ENCODE data around the gene OMD. TPM values are rescaled to one million over a fixed set of nuclear protein-coding genes. Genes with fewer than 3 reads are reported as not detected.

OMD gene
- total RNA-seq, 4 donors from 2014 or later = 18.9 to 26.2 (median 21.4) TPM

DNA sequence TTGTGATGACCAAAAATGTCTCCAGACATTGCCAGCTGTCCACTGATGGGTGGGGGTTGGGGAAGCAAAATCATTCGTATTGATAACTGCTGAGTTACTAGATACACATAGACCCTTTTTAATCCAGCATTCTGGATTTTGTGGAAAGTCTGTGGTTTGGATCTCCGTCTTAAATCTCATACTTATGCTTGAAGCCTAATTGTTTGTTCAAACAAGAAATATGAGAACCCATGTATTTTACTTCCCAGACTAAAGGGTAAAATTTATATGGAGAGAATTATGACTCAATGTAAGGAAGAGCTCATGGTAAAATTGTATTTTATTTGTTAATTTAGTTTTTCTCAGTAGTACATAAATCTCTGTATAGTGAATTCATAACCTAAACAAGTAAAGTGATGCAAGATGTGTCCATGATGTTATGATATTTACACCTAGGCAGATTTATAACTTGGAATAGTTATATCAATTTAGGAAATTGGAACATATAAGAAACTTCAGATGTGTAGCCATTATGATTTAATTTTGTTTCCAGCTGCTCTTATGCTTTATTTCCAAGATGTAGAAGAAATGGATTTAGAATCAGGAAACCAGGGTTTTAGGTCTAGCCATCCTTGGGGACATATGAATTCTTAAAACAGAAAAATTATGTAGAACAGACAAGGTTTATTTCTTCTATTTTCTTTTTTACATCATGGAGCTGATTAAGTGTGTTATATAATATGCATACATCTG is 15.4 kb downstream of the OMD start:
- no peak overlapping the region for H3K4me3 ChIP-seq
- no peaks in the 10 kb centered on the region for H3K9me3 ChIP-seq
- peaks cover 4 to 41% (median 37%) of the 10 kb centered on the region in 4 donors for H3K4me1 ChIP-seq
- H3K27ac ChIP-seq (replicated peaks in 1 of 4) = no peak overlapping the region
- TF ChIP-seq EP300 (IDR thresholded peaks at IDR 0.05) (no peak), POLR2A (IDR thresholded peaks at IDR 0.05; ENCODE audit: low read depth) (no peak), POLR2AphosphoS5 (IDR thresholded peaks at IDR 0.05) (no peak)
- TF ChIP-seq, protein P1, sequence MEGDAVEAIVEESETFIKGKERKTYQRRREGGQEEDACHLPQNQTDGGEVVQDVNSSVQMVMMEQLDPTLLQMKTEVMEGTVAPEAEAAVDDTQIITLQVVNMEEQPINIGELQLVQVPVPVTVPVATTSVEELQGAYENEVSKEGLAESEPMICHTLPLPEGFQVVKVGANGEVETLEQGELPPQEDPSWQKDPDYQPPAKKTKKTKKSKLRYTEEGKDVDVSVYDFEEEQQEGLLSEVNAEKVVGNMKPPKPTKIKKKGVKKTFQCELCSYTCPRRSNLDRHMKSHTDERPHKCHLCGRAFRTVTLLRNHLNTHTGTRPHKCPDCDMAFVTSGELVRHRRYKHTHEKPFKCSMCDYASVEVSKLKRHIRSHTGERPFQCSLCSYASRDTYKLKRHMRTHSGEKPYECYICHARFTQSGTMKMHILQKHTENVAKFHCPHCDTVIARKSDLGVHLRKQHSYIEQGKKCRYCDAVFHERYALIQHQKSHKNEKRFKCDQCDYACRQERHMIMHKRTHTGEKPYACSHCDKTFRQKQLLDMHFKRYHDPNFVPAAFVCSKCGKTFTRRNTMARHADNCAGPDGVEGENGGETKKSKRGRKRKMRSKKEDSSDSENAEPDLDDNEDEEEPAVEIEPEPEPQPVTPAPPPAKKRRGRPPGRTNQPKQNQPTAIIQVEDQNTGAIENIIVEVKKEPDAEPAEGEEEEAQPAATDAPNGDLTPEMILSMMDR (IDR thresholded peaks at IDR 0.05) = no peak
- intact Hi-C loops (cut with DNase I) = no loop called here
- H3K36me3 ChIP-seq = no peaks in the 10 kb centered on the region
- no peaks in the 10 kb centered on the region for H3K27me3 ChIP-seq
- WGBS = 93% methylated on average over 2 of the region's 2 CpGs
- no peak for DNase-seq (ENCODE audit: extremely low spot score)

GRCh38 chr9:92407818-92408217 is 16.5 kb downstream of the OMD start:
- intact Hi-C loops (cut with DNase I) = no loop called here
- Histone ChIP-seq H3K4me1 (peaks cover 4 to 52% (median 42%) of the 10 kb centered on the region in 4 donors), H3K27me3 (no peaks in the 10 kb centered on the region), H3K4me3 (no peak overlapping the region), H3K9me3 (no peaks in the 10 kb centered on the region), H3K36me3 (no peaks in the 10 kb centered on the region), H3K27ac (replicated peaks in 1 of 4) (peak overlapping the region in 1 of 4 donors; percentile 52)
- no peak for DNase-seq (ENCODE audit: extremely low spot score)
- no peak for TF ChIP-seq POLR2A (IDR thresholded peaks at IDR 0.05; ENCODE audit: low read depth)
- TF ChIP-seq POLR2AphosphoS5 (IDR thresholded peaks at IDR 0.05) = no peak
- TF ChIP-seq, protein P1 (IDR thresholded peaks at IDR 0.05) = no peak
- TF ChIP-seq EP300 (IDR thresholded peaks at IDR 0.05) = no peak
- WGBS = 92% methylated on average over 2 of the region's 2 CpGs

DNA sequence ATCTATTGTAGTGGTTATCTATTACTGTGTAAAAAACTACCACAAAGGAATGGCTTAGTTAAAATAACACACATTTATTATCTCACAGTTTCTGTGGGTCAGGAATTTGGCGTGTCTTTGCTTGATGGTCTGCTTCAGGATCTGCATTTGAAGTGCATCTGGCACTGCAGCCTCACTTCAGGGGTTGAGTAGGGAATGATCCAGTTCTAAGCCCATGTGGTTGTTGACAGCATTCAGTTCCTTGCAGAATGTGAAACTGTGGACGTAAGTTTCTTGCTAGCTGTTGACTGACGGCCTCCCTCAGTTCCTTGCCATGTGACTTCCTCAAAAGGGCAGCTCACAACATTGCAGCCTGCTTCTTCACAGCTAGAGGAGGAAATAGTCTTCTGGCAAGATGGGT is 17.8 kb downstream of the OMD start:
- intact Hi-C loops (cut with DNase I) = no loop called here
- Histone ChIP-seq H3K27ac (replicated peaks in 1 of 4) (peak overlapping the region; percentile 38 to 52 (median 43)), H3K9me3 (no peaks in the 10 kb centered on the region), H3K4me1 (peaks cover 4 to 64% (median 53%) of the 10 kb centered on the region in 4 donors), H3K27me3 (no peaks in the 10 kb centered on the region), H3K4me3 (peak overlapping the region; percentile 2 to 35 (median 18)), H3K36me3 (no peaks in the 10 kb centered on the region)
- DNase-seq (ENCODE audit: extremely low spot score) = no peak
- TF ChIP-seq POLR2A (IDR thresholded peaks at IDR 0.05; ENCODE audit: low read depth) (no peak), POLR2AphosphoS5 (IDR thresholded peaks at IDR 0.05) (peak; percentile 19 to 55), EP300 (IDR thresholded peaks at IDR 0.05) (no peak)
- 22% methylated on average over 3 of the region's 3 CpGs for WGBS

DNA sequence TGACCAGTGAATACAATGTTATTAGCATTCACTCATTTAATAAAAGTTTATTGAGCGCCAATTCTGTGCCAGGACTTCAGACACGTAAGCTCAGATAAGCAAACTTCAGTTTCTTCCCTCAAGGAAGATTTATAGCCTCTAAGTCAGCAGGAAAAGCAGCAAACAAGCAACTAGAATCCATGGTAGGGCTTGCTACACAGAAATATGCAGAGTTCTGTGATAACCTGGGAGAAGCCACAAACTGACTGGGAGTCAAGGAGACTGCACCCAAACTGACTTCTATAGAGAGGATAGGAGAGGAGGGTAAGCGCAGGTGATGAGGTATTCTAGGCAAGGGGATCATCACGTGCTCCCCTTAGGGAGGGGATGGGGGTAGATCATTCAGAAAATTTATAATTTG is 18.5 kb downstream of the OMD start:
- no peak for DNase-seq (ENCODE audit: extremely low spot score)
- H3K36me3 ChIP-seq = no peaks in the 10 kb centered on the region
- H3K9me3 ChIP-seq = no peaks in the 10 kb centered on the region
- peak overlapping the region; percentile 38 to 52 (median 43) for H3K27ac ChIP-seq (replicated peaks in 1 of 4)
- H3K27me3 ChIP-seq = no peaks in the 10 kb centered on the region
- 60% methylated on average over 4 of the region's 4 CpGs for WGBS
- TF ChIP-seq EP300 (IDR thresholded peaks at IDR 0.05) (no peak), POLR2AphosphoS5 (IDR thresholded peaks at IDR 0.05) (no peak), POLR2A (IDR thresholded peaks at IDR 0.05; ENCODE audit: low read depth) (no peak)
- TF ChIP-seq, protein P1 (IDR thresholded peaks at IDR 0.05) = no peak
- intact Hi-C loops (cut with DNase I) = no loop called here
- peak overlapping the region in 2 of 4 donors; percentile 11 to 35 for H3K4me3 ChIP-seq
- H3K4me1 ChIP-seq = peaks cover 4 to 63% (median 50%) of the 10 kb centered on the region in 4 donors

- 30% methylated on average over 5 of the region's 5 CpGs for WGBS
- TF ChIP-seq EP300 (IDR thresholded peaks at IDR 0.05) (no peak), POLR2A (IDR thresholded peaks at IDR 0.05; ENCODE audit: low read depth) (no peak), POLR2AphosphoS5 (IDR thresholded peaks at IDR 0.05) (no peak)
- TF ChIP-seq, protein P1 (IDR thresholded peaks at IDR 0.05) = no peak
- Histone ChIP-seq H3K36me3 (no peaks in the 10 kb centered on the region), H3K27me3 (no peaks in the 10 kb centered on the region), H3K27ac (replicated peaks in 1 of 4) (peak within 1 kb of the TSS; percentile 34 to 62 (median 57)), H3K4me1 (peaks cover 4 to 55% (median 44%) of the 10 kb centered on the region in 4 donors), H3K9me3 (no peaks in the 10 kb centered on the region), H3K4me3 (peak within 1 kb of the TSS; percentile 27 to 48 (median 38))
- no peak for DNase-seq (ENCODE audit: extremely low spot score)
- intact Hi-C loops (cut with DNase I) = no loop called here
These were observed 20.0 kb downstream of the OMD start, which contains the start of gene OGN for GRCh38 chr9:92404042-92404836. TSS of gene OGN (minus strand) at chr9:92404578. CDS start at chr9:92403407, 1,171 bp downstream.
